ENCODE measurements around the gene AKR1C4.
A peak's percentile ranks its signal among the peaks of the same experiment; 100 is the strongest.

Gene AKR1C4

GRCh38 chr10:5260828-5261227 is 64.2 kb downstream of the AKR1C4 start:
- Histone ChIP-seq H3K14ac (ENCODE audit: low read length) (no peak overlapping the region), H4K8ac (ENCODE audit: low read depth, low read length) (no peak overlapping the region), H3K9ac (ENCODE audit: low read length) (peak overlapping the region; percentile 8), H2BK5ac (ENCODE audit: low read depth, low read length, poor library complexity) (no peak overlapping the region), H3K27me3 (ENCODE audit: insufficient read depth, low read length) (no peaks in the 10 kb centered on the region), H4K91ac (ENCODE audit: low read depth, low read length) (no peak overlapping the region), H2AFZ (ENCODE audit: insufficient read depth, low read length, poor library complexity) (no peak overlapping the region), H3K36me3 (ENCODE audit: control insufficient read depth in 1 of 2, insufficient read depth in 2 of 2, low read length in 2 of 2) (no peaks in the 10 kb centered on the region), H3K79me1 (ENCODE audit: low read length) (no peaks in the 10 kb centered on the region), H4K12ac (ENCODE audit: low read depth, low read length) (no peak overlapping the region), H2BK12ac (ENCODE audit: low read length) (no peak overlapping the region), H3K4ac (ENCODE audit: low read depth, low read length) (no peak overlapping the region), H3K23ac (ENCODE audit: low read length) (peak overlapping the region; percentile 83), H3K4me1 (ENCODE audit: control insufficient read depth in 1 of 2, insufficient read depth in 2 of 2, low read length in 2 of 2) (no peaks in the 10 kb centered on the region), H2BK120ac (ENCODE audit: insufficient read depth, low read length, poor library complexity) (no peak overlapping the region), H3K9me3 (ENCODE audit: insufficient read depth, low read depth, low read length) (peaks cover 5% of the 10 kb centered on the region), H3K18ac (ENCODE audit: low read length) (no peak overlapping the region), H2AK5ac (ENCODE audit: low read length) (no peak overlapping the region), H3K27ac (ENCODE audit: low read depth, low read length) (no peak overlapping the region), H3K4me3 (ENCODE audit: low read depth, low read length) (no peak overlapping the region), H3K79me2 (ENCODE audit: control insufficient read depth, insufficient read depth, low read length, poor library complexity) (no peaks in the 10 kb centered on the region), H3K4me2 (ENCODE audit: low read length) (no peak overlapping the region)
- no peak for DNase-seq
- no CpG with 5 or more reads among the region's 3 CpGs for WGBS (ENCODE audit: extremely low coverage, insufficient coverage, insufficient read length)

GRCh38 chr10:5265139-5265538 is 68.5 kb downstream of the AKR1C4 start:
- Histone ChIP-seq H3K27ac (ENCODE audit: low read depth, low read length) (no peak overlapping the region), H4K12ac (ENCODE audit: low read depth, low read length) (no peak overlapping the region), H3K4ac (ENCODE audit: low read depth, low read length) (no peak overlapping the region), H2BK120ac (ENCODE audit: insufficient read depth, low read length, poor library complexity) (no peak overlapping the region), H4K91ac (ENCODE audit: low read depth, low read length) (no peak overlapping the region), H3K23ac (ENCODE audit: low read length) (no peak overlapping the region), H2AK5ac (ENCODE audit: low read length) (no peak overlapping the region), H3K4me1 (ENCODE audit: control insufficient read depth in 1 of 2, insufficient read depth in 2 of 2, low read length in 2 of 2) (no peaks in the 10 kb centered on the region), H3K18ac (ENCODE audit: low read length) (no peak overlapping the region), H3K9me3 (ENCODE audit: insufficient read depth, low read depth, low read length) (peaks cover 5% of the 10 kb centered on the region), H3K9ac (ENCODE audit: low read length) (no peak overlapping the region), H3K4me3 (ENCODE audit: low read depth, low read length) (no peak overlapping the region), H3K79me1 (ENCODE audit: low read length) (no peaks in the 10 kb centered on the region), H3K36me3 (ENCODE audit: control insufficient read depth in 1 of 2, insufficient read depth in 2 of 2, low read length in 2 of 2) (no peaks in the 10 kb centered on the region), H3K14ac (ENCODE audit: low read length) (no peak overlapping the region), H3K27me3 (ENCODE audit: insufficient read depth, low read length) (no peaks in the 10 kb centered on the region), H2BK5ac (ENCODE audit: low read depth, low read length, poor library complexity) (no peak overlapping the region), H3K79me2 (ENCODE audit: control insufficient read depth, insufficient read depth, low read length, poor library complexity) (no peaks in the 10 kb centered on the region), H2BK12ac (ENCODE audit: low read length) (no peak overlapping the region), H2AFZ (ENCODE audit: insufficient read depth, low read length, poor library complexity) (no peak overlapping the region), H4K8ac (ENCODE audit: low read depth, low read length) (no peak overlapping the region), H3K4me2 (ENCODE audit: low read length) (no peak overlapping the region)
- WGBS (ENCODE audit: extremely low coverage, insufficient coverage, insufficient read length), result no CpG with 5 or more reads among the region's 1 CpG
- DNase-seq, result no peak

- Histone ChIP-seq H4K91ac (ENCODE audit: low read depth, low read length) (no peak overlapping the region), H4K12ac (ENCODE audit: low read depth, low read length) (no peak overlapping the region), H3K36me3 (ENCODE audit: control insufficient read depth in 1 of 2, insufficient read depth in 2 of 2, low read length in 2 of 2) (no peaks in the 10 kb centered on the region), H3K4me3 (ENCODE audit: low read depth, low read length) (no peak overlapping the region), H3K4me1 (ENCODE audit: control insufficient read depth in 1 of 2, insufficient read depth in 2 of 2, low read length in 2 of 2) (no peaks in the 10 kb centered on the region), H3K23ac (ENCODE audit: low read length) (no peak overlapping the region), H3K14ac (ENCODE audit: low read length) (no peak overlapping the region), H3K27me3 (ENCODE audit: insufficient read depth, low read length) (no peaks in the 10 kb centered on the region), H2BK5ac (ENCODE audit: low read depth, low read length, poor library complexity) (no peak overlapping the region), H2AFZ (ENCODE audit: insufficient read depth, low read length, poor library complexity) (no peak overlapping the region), H3K4ac (ENCODE audit: low read depth, low read length) (no peak overlapping the region), H3K79me2 (ENCODE audit: control insufficient read depth, insufficient read depth, low read length, poor library complexity) (no peaks in the 10 kb centered on the region), H3K79me1 (ENCODE audit: low read length) (no peaks in the 10 kb centered on the region), H3K9ac (ENCODE audit: low read length) (no peak overlapping the region), H3K18ac (ENCODE audit: low read length) (no peak overlapping the region), H2AK5ac (ENCODE audit: low read length) (no peak overlapping the region), H2BK12ac (ENCODE audit: low read length) (no peak overlapping the region), H3K4me2 (ENCODE audit: low read length) (no peak overlapping the region), H3K27ac (ENCODE audit: low read depth, low read length) (no peak overlapping the region), H4K8ac (ENCODE audit: low read depth, low read length) (no peak overlapping the region), H3K9me3 (ENCODE audit: insufficient read depth, low read depth, low read length) (peaks cover 5% of the 10 kb centered on the region), H2BK120ac (ENCODE audit: insufficient read depth, low read length, poor library complexity) (no peak overlapping the region)
- no peak for DNase-seq
- no CpG with 5 or more reads among the region's 1 CpG for WGBS (ENCODE audit: extremely low coverage, insufficient coverage, insufficient read length)
Measured at GRCh38 chr10:5266351-5266750, 69.7 kb downstream of the AKR1C4 start.

- H2BK120ac ChIP-seq (ENCODE audit: insufficient read depth, low read length, poor library complexity), result no peak overlapping the region
- no peaks in the 10 kb centered on the region for H3K36me3 ChIP-seq (ENCODE audit: control insufficient read depth in 1 of 2, insufficient read depth in 2 of 2, low read length in 2 of 2)
- no peaks in the 10 kb centered on the region for H3K27me3 ChIP-seq (ENCODE audit: insufficient read depth, low read length)
- H3K4me3 ChIP-seq (ENCODE audit: low read depth, low read length), result no peak overlapping the region
- no peak overlapping the region for H3K14ac ChIP-seq (ENCODE audit: low read length)
- no peak overlapping the region for H3K4me2 ChIP-seq (ENCODE audit: low read length)
- no peak overlapping the region for H4K8ac ChIP-seq (ENCODE audit: low read depth, low read length)
- no peak overlapping the region for H4K91ac ChIP-seq (ENCODE audit: low read depth, low read length)
- H3K18ac ChIP-seq (ENCODE audit: low read length), result no peak overlapping the region
- H2AFZ ChIP-seq (ENCODE audit: insufficient read depth, low read length, poor library complexity), result no peak overlapping the region
- H3K4ac ChIP-seq (ENCODE audit: low read depth, low read length), result no peak overlapping the region
- H3K9me3 ChIP-seq (ENCODE audit: insufficient read depth, low read depth, low read length), result peaks cover 5% of the 10 kb centered on the region
- no peaks in the 10 kb centered on the region for H3K79me1 ChIP-seq (ENCODE audit: low read length)
- WGBS (ENCODE audit: extremely low coverage, insufficient coverage, insufficient read length), result no CpG with 5 or more reads among the region's 1 CpG
- H3K79me2 ChIP-seq (ENCODE audit: control insufficient read depth, insufficient read depth, low read length, poor library complexity), result no peaks in the 10 kb centered on the region
- no peak overlapping the region for H4K12ac ChIP-seq (ENCODE audit: low read depth, low read length)
- DNase-seq, result no peak
- H2BK12ac ChIP-seq (ENCODE audit: low read length), result no peak overlapping the region
- no peaks in the 10 kb centered on the region for H3K4me1 ChIP-seq (ENCODE audit: control insufficient read depth in 1 of 2, insufficient read depth in 2 of 2, low read length in 2 of 2)
- H2BK5ac ChIP-seq (ENCODE audit: low read depth, low read length, poor library complexity), result no peak overlapping the region
- H3K23ac ChIP-seq (ENCODE audit: low read length), result no peak overlapping the region
- no peak overlapping the region for H3K27ac ChIP-seq (ENCODE audit: low read depth, low read length)
- H3K9ac ChIP-seq (ENCODE audit: low read length), result no peak overlapping the region
- no peak overlapping the region for H2AK5ac ChIP-seq (ENCODE audit: low read length)
Measured at GRCh38 chr10:5266804-5267203, 70.2 kb downstream of the AKR1C4 start.

Data from trophoblast cell (in vitro differentiated cells and primary cell).